Hematopoietic multipotent progenitor cell treated with erythropoietin and hydrocortisone succinate and interleukin-3 and kit ligand, for 6 days (in vitro differentiated cells): ENCODE data around the gene LHPP.

Experiments
- DNase-seq: peaks from one replicate; pipeline ENCODE4 v3.0.0-alpha.2; 2015

The LHPP gene

DNA sequence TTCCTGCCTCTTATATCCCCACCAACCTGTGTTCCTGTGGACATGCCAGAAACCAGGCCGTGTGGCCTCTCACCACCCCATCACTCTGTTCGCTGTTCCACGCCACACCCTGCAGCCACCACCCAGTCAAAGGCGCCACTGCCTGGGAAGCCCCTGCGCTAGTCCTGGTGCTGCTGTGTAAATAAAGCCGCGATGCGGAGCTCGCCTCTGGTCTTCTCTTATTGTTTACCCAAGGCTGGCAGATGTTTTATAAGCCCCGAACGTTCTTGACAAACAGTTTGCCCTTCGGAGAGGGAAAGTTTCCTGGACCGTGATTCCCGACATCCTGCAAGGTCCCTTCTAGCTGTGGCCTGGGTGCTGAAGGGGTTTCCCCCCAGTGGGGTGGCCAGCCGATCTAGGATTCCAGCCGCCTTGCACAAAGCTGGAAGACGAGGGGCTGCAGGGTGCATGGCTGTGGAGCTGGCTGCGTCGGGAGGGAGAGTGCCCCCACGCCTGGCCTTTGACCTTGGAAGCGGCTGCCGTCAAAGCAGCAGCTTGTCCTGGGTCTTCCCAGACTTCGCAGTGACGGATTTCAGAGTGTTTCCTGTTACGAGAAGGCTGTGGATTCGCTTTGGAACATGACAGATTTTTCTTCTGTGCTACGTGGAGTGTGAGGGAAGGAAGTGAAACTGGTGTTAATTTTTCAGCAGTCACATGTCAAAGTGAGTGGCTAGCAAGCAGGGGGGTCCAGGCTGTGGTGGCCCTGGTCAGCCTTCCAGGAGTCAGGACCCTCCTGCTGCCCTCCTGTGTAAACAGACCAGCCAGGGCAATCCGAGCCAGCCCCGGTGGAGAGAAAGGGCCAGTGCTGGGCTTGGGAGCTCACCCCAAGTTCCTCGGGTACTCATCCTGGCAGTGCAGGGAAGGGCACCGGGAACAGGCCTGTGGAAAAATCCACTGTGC lies 61.6 kb downstream of the LHPP start:
- no peak for DNase-seq

GRCh38 chr10:124523901-124524300 lies 62.3 kb downstream of the LHPP start:
- no peak for DNase-seq

- DNase-seq = peak; percentile 54
Observed at GRCh38 chr10:124524991-124525653, 63.5 kb downstream of the LHPP start.

DNA sequence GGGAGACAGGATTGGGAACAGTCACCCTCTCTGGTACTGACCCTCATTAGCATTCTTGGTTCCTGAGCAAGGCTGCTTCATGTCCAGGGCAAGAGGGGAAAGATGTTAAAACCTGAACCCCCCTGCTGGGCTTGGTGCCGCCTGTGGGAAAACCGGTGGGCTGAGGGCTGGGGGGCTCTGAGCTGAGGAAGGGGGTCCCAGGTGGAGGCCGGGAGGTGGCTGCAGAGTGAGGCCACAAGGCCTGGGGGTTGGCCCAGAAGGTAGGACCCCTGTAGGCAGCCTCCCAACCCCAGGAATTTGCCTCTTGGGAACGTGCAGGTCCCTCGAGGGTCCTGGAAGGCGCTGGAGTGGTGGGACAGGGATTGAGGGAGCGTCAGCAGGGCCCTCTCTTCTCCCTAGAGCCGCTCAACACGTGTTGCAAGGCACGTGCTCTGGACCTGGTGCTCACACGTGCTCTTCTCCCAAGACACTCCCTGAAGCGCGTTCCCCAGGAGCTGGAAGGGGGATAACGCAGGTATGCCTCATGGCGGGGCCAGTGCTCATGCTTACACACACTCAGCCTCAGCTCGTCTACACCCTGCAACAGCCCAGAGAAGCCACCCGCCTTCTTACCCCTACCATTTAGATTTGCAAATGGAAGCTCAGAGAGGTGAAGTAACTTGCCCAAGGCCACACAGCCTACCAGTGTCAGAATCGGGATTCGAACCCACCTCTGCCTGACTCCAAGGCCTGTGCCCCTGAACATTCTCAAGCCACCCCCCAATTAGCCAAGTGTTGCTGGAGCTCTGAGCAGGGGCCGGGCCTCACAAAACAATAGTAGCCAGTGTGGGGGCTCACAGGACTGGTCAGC lies 64.4 kb downstream of the LHPP start:
- no peak for DNase-seq

- no peak for DNase-seq
Observed at GRCh38 chr10:124526621-124527267, 65.1 kb downstream of the LHPP start.

DNA sequence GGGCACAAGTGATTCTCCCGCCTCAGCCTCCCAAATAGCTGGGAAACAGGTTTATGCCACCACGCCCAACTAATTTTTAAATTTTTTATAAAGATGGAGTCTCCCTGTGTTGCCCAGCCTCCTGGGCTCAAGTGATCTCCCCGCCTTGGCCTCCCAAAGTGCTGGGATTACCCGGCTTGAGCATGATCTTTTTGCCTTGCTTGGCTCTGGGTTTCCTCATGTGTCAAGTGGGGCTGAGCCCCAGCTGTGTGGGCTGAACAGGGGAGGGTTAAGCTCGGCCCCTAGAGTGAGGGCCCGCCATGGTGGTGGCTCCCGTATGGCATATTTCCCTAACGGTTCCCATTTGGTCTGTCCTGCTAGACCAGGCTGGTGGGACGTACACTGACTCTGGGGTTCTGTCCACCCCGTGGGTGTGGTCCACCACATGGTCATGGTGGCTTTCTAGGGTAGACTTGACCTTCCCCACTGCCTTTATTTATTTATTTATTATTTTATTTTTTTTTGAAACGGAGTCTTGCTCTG lies 66.3 kb downstream of the LHPP start:
- DNase-seq = no peak

DNA sequence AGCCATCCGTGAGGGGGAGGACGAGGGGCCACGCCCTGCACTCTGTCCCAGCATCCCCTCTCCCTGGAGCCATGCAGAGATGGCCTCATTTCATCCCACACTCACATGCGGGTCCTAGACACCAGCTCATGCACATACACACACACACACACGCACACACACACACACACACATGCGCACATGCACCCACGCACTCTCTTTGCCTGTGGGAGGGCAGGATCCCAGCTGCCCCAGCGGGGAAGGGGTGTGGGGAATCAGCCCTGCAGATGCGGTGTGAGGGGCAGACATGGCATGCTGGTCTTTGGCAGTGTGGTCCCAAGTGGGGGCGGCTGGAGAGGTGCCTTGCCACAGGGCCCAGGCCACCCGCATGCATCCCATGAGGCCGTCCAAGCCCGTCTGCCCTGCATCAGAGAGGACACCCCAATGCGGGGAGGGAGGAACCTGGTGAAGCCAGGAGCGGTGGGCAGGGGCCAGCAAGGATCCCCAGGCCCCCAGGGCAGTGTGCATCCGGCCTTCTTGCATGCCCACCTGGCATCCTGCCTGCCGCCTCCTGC lies 68.1 kb downstream of the LHPP start:
- no peak for DNase-seq

DNA sequence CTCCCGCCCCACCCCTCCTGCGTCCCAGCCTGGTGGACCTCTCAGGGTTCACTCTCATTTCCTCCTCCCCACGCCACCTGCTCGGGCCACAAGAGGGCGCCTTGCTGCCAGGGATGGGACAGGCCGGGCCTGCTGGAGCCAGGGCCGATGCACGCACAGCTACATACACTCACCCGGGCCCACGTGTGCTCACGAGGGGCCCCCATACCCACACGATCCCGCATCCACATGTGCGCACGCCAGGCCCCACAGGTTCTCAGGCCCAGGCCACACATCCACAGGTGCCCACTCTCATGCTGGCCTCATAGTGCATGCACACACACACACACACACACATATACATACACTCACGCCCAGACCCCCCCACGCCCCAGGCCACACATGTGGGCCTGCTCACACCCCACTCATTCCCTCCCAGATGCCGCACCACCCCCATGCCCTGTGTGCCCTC lies 68.6 kb downstream of the LHPP start:
- DNase-seq = peak; percentile 90

DNA sequence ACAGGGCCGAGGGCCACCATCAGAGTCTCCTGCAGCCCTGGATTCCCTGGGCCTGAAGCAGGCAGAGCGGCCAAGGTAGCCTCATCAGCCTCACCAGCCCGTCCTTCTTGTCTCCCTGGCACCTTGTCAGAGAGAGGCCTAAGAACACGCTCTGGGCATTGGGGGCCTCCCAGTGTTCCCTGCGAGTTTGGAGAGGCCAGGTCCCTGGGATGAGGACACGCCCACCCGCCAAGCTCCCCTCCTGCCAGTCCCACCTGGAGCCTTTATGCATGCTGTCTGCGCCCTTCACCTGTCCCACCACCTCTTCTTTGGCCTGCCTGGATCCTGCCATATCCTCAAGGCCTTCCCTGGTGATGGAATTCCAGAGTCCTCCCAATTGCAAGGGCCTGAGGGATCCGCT lies 69.2 kb downstream of the LHPP start:
- no peak for DNase-seq

GRCh38 chr10:124532106-124532641 lies 70.6 kb downstream of the LHPP start:
- no peak for DNase-seq

DNA sequence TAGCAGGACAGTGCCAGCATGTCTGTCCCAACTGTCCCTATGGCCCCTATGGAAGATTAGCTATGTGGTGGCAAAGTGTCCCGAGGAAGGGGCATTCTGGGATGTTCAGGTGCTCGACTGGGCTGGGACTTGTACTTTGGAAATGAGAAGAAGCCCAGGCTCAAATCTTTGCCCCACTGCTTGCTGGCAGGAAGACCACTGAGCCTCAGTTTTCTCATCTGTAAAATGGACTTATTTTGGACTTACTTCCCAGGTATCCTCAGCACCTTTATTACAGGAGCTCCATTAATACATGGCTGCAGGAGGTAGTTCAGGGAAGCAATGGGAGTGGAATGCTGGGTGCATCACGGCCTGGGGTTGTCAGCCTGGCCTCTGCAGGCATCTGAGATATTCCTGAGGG lies 71.2 kb downstream of the LHPP start:
- no peak for DNase-seq

- DNase-seq = no peak
Observed at GRCh38 chr10:124533266-124533665, 71.6 kb downstream of the LHPP start.

DNA sequence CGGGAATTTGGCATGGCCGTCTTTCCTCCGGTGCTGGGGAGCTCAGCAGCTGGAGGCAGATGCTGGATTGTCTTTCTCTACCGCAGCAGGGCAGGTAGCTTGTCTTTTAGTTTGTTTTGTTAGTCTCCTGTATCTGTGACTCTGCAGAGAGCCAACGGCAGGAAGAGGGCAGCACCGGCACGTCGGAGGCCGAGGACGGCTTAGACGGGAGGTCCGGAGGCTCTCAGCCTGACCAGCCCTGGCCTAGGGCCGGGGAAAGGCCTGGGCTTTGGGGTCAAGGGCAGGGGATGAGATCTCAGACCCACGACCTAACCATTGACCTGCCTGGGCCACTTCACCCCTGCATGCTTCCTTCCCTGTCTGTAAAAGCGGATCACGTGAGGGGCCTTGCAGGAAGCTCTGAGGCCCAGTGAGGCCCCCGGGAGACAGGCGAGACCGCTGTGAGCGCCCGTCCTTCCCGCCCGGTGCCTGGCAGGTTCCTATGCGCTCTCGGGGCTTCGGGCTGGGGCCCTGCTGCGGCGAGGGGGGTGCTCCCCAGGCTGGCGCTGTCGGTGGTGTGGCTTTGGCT lies 72.7 kb downstream of the LHPP start:
- peak; percentile 56 for DNase-seq

- no peak for DNase-seq
Observed at GRCh38 chr10:124534826-124535601, 73.4 kb downstream of the LHPP start.

DNA sequence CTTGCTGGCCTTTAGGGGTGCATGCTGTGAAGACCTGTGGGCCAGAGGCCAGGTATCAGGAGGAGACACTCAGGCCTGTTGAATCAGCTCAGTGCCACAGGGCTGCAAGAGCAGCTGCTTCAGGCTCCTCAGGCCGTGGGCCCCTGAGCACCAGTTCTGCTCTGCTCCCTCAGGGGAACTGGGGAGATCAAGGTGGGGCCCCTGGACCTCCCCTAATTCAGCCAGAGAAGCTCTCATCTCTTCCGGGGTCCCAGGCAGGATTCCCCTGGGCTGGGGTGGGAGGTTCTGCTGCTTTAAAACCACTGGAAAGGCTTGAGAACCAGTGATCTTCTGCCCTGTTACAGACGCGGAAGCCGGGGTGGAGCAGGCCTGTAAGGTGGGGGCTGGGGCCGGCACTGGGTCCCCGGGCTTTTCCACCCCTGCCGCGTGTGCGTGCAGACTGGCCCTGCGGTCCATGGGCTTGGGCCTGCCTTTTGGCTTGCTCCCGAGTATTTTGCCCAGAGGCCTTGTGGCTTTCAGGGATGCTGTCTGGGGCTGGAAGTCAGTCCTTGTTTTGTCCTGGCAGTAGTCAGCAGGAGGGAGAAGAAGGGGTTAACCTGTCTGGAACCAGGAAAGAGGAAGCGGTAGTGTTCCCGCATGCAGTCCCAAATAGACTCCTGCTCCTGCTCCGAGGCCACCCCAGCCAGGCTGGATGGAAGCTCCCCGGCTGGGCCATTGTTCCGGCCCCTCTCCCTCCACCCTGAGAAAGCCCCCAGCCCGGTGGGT lies 74.3 kb downstream of the LHPP start:
- no peak for DNase-seq

- DNase-seq = no peak
Observed at GRCh38 chr10:124536496-124537050, 75.0 kb downstream of the LHPP start.

DNA sequence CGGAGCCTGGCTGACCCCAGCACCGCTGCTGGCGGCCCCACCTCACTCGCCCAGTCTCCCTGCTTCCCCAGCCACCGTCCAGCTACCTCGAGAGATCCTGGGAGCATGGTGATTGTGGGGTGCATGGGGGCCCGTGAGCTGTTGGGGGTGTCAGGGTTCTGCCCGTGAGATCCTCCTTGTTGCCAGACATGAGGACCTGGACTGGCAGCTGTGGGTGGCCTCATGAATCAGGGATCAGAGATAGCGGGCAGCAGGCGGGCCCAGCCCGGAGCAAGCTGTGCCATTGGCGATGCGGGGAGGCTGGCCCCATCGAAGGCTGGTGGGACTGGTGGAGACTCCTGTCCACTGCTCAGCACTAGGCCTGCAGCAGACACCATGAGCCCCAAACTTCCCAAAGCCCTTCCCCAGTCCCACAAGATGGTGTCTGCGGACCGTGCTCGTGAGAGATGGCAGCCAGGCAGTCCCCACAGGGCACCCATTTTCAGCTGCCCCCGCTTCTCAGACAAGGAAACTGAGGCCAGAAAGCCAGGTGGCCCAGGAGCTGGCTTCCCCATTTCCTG lies 75.6 kb downstream of the LHPP start:
- DNase-seq = no peak

GRCh38 chr10:124537891-124538290 lies 76.3 kb downstream of the LHPP start:
- DNase-seq = no peak

DNA sequence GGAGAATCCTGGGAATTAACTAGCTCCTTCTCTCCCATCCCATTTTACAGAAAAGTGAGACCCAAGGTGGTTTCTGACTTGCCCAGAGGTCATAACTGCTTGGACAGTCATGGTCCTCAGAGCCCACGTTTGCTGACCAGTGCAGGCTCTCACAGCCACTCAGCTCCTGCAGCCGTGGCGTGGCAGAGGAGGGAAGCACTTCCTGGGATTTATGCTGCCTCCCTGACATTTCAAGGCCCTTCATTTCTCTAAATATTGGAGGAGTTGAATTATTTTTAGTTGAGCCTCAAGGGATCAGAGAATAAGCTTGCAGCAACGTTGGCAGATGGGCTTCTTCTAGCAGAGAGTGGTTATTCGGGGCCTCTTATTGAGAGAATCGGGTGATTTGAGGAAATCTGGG lies 77.1 kb downstream of the LHPP start:
- no peak for DNase-seq
